C4-2B (cell line): ENCODE measurements around the gene UBA52.

Experiments
- CTCF ChIP-seq: fragments of 450-650 bp; conservative IDR thresholded peaks from 2 replicates; pipeline ENCODE4 v1.5.1; 2017; ENCODE audit warnings: mild to moderate bottlenecking
- ZFX ChIP-seq: fragments of 450-650 bp; IDR thresholded peaks from 2 replicates; pipeline ENCODE4 v1.6.1; 2017

GRCh38 chr19:18562086-18562485 lies 9.6 kb upstream of the UBA52 start:
- TF ChIP-seq CTCF (no peak), ZFX (no peak)
